Fibroblast of mammary gland (primary cell): ENCODE data around the gene ISM2.

Source experiments
- DNase-seq: peaks from one replicate; pipeline ENCODE4 v3.0.0-alpha.2; 2010; ENCODE audit warnings: low read depth
- H3K4me3 ChIP-seq: 2 replicates; pipeline ENCODE4 v1.5.1; 2011; ENCODE audit warnings: low read depth, mild to moderate bottlenecking, low read length, moderate library complexity; ENCODE audit not compliant: control insufficient read depth
- CTCF ChIP-seq: conservative IDR thresholded peaks from 2 replicates; pipeline ENCODE4 v1.5.1; 2011; ENCODE audit warnings: low read depth, low read length, inconsistent platforms; ENCODE audit not compliant: control insufficient read depth, insufficient read depth

Gene ISM2

GRCh38 chr14:77436042-77436441 is 62.6 kb downstream of the ISM2 start:
- TF ChIP-seq CTCF: no peak
- DNase-seq: no peak
- no peak overlapping the region for H3K4me3 ChIP-seq

- TF ChIP-seq CTCF: no peak
- H3K4me3 ChIP-seq: no peak overlapping the region
- DNase-seq: no peak
Observed at GRCh38 chr14:77426396-77426795, 72.2 kb downstream of the ISM2 start.

GRCh38 chr14:77424862-77425261 is 73.8 kb downstream of the ISM2 start:
- no peak for DNase-seq
- no peak overlapping the region for H3K4me3 ChIP-seq
- no peak for TF ChIP-seq CTCF
